Right atrium auricular region (tissue), 2 donors: Measurements from ENCODE around the gene CHN1. TPM values are rescaled to one million over a fixed set of nuclear protein-coding genes. Genes with fewer than 3 reads are reported as not detected.

ENCODE experiments used
- DNase-seq: peaks from one replicate; pipeline ENCODE4 v3.0.0-alpha.2; 2019; ENCODE audit warnings: low spot score
- H3K27ac ChIP-seq, 2 donors: fragments of 200-600 bp; sonication (generic); 1 replicate in 1 of 2; 2 replicates in 1 of 2; pipeline ENCODE4 v1.5.1; 2016 to 2019
- H3K27me3 ChIP-seq, 2 donors: fragments of 200-600 bp; sonication (generic); one replicate each; pipeline versions ENCODE4 v1.5.1 to v1.6.0; 2017 to 2019
- H3K36me3 ChIP-seq: fragments of 200-600 bp; sonication (generic); one replicate; pipeline ENCODE4 v1.5.1; 2016
- H3K4me1 ChIP-seq, 2 donors: fragments of 200-600 bp; sonication (generic); one replicate each; pipeline versions ENCODE4 v1.5.1 to v1.6.0; 2017 to 2019
- H3K4me3 ChIP-seq, 2 donors: fragments of 200-600 bp; sonication (generic); 1 replicate in 1 of 2; 2 replicates in 1 of 2; pipeline ENCODE4 v1.5.1; 2017 to 2019; ENCODE audit warnings: mild to moderate bottlenecking in 1 of 2, moderate library complexity in 1 of 2
- H3K9me3 ChIP-seq, 2 donors: fragments of 200-600 bp; sonication (generic); one replicate each; pipeline ENCODE4 v1.5.1; 2019
- total RNA-seq, 2 donors: library from RNA; depleted of rRNA; stranded (reverse); fragments of >200 nt; gene quantifications; one replicate each; pipeline ENCODE4 v1.1.0, GENCODE V29; 2016
- TF ChIP-seq, protein P1 (sequence below), 2 donors: fragments of 200-600 bp; sonication (generic); IDR thresholded peaks; one replicate each; pipeline ENCODE4 v1.5.1; 2019; ENCODE audit warnings: antibody characterized with exemption in 2 of 2

Gene CHN1
- total RNA-seq, 2 donors from 2014 or later = 4.1 to 9.3 TPM

GRCh38 chr2:174833737-174834136 lies 171.4 kb downstream of the CHN1 start:
- Histone ChIP-seq H3K9me3 (peaks cover 0 to 7% of the 10 kb centered on the region in 2 donors), H3K4me3 (no peak overlapping the region), H3K4me1 (peaks cover 0 to under 1% of the 10 kb centered on the region in 2 donors), H3K27me3 (no peaks in the 10 kb centered on the region), H3K27ac (no peak overlapping the region), H3K36me3 (no peaks in the 10 kb centered on the region)
- TF ChIP-seq, protein P1, sequence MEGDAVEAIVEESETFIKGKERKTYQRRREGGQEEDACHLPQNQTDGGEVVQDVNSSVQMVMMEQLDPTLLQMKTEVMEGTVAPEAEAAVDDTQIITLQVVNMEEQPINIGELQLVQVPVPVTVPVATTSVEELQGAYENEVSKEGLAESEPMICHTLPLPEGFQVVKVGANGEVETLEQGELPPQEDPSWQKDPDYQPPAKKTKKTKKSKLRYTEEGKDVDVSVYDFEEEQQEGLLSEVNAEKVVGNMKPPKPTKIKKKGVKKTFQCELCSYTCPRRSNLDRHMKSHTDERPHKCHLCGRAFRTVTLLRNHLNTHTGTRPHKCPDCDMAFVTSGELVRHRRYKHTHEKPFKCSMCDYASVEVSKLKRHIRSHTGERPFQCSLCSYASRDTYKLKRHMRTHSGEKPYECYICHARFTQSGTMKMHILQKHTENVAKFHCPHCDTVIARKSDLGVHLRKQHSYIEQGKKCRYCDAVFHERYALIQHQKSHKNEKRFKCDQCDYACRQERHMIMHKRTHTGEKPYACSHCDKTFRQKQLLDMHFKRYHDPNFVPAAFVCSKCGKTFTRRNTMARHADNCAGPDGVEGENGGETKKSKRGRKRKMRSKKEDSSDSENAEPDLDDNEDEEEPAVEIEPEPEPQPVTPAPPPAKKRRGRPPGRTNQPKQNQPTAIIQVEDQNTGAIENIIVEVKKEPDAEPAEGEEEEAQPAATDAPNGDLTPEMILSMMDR (IDR thresholded peaks at IDR 0.05) = no peak
- DNase-seq = no peak

- Histone ChIP-seq H3K4me3 (no peak overlapping the region), H3K27ac (no peak overlapping the region), H3K4me1 (peaks cover 0 to 25% of the 10 kb centered on the region in 2 donors), H3K9me3 (peaks cover 0 to 7% of the 10 kb centered on the region in 2 donors), H3K36me3 (no peaks in the 10 kb centered on the region), H3K27me3 (no peaks in the 10 kb centered on the region)
- TF ChIP-seq, protein P1 (IDR thresholded peaks at IDR 0.05) = no peak
- no peak for DNase-seq
Measured at GRCh38 chr2:174830561-174830960, 174.6 kb downstream of the CHN1 start.

GRCh38 chr2:174829550-174829949 lies 175.6 kb downstream of the CHN1 start:
- Histone ChIP-seq H3K27ac (no peak overlapping the region), H3K27me3 (no peaks in the 10 kb centered on the region), H3K9me3 (peaks cover 0 to 7% of the 10 kb centered on the region in 2 donors), H3K36me3 (no peaks in the 10 kb centered on the region), H3K4me1 (peaks cover 0 to 25% of the 10 kb centered on the region in 2 donors), H3K4me3 (no peak overlapping the region)
- no peak for DNase-seq
- TF ChIP-seq, protein P1 (IDR thresholded peaks at IDR 0.05) = no peak

DNA sequence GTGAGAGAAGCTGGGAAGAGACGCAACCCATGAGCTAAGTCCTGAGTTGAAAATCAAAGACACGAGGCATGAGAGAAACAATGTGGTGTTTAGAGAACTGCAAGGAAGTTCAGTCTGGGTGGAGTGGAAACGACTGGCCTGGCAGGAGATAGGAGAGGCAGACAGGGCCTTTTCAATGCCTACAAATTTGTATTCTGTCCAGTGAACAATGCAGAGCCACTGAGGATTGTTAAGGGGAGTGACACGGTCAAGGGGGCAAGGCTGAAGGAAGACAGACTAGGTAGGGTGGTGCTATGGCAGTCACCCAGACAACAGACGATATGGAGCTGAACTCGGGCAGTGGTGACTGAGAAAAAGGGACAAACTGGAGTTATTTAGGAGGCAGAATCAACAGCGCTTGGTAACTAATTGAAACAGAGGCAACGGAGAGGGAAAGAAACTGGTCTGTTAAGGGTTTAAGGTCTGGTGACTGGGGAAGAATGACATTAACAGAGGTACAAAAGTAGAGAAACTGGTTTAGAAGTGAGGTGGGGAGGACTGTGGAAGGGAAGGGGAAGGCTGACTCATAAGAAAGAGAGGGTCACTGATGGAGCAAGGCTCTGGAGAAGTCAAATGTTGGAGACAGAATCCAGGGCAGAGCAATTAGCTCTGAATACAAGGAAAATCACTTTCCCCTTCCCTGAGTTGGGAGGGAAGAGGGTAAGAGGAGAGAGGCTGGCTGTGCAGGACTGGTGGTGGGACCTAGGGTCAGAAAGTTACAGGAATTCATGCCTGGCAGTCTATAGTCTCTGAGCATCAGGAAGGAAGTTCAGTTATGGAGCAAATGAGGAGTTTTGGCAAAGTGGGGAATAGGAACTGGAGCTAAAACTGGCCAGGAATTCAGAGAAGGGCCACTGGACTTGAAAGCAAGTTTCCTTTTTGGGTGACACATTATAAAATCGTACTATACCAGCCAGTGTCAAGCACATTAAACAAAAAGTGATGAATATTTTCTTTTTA lies 177.5 kb downstream of the CHN1 start:
- Histone ChIP-seq H3K27ac (peak overlapping the region; percentile 45 to 52), H3K4me3 (no peak overlapping the region), H3K4me1 (peaks cover 0 to 30% of the 10 kb centered on the region in 2 donors), H3K9me3 (no peaks in the 10 kb centered on the region), H3K36me3 (no peaks in the 10 kb centered on the region), H3K27me3 (no peaks in the 10 kb centered on the region)
- TF ChIP-seq, protein P1 (IDR thresholded peaks at IDR 0.05) = no peak
- no peak for DNase-seq

- Histone ChIP-seq H3K9me3 (no peaks in the 10 kb centered on the region), H3K27me3 (no peaks in the 10 kb centered on the region), H3K4me1 (peaks cover 0 to 30% of the 10 kb centered on the region in 2 donors), H3K36me3 (no peaks in the 10 kb centered on the region), H3K4me3 (no peak overlapping the region), H3K27ac (no peak overlapping the region)
- no peak for DNase-seq
- TF ChIP-seq, protein P1 (IDR thresholded peaks at IDR 0.05) = no peak
Measured at GRCh38 chr2:174826051-174826450, 179.1 kb downstream of the CHN1 start.
